K562 (cell line): ENCODE data around the gene GOSR1. TPM values are rescaled to one million over a fixed set of nuclear protein-coding genes. Genes with fewer than 3 reads are reported as not detected.

Experiments
- ATAC-seq: fragments of 200-7000 bp; cut with Tn5 transposase; 3 replicates; pipeline ENCODE4 v1.9.1; 2020; ENCODE audit warnings: moderate library complexity
- BruUV-seq: library from RNA; stranded (reverse); fragments of 400-500 nt; replicated peaks from 2 replicates; lab custom pipeline; 2021; lab: Mats Ljungman, UMichigan
- CTCF ChIA-PET: fragments of 300-600 bp; formaldehyde crosslinking; extraction: SDS; loops from one replicate; lab custom pipeline; 2021; ENCODE audit warnings: low intra/inter-chr PET ratio; lab: Yijun Ruan, JAX
- POLR2A ChIA-PET: fragments of 300-600, 350-650 bp; sonication (Branson Sonifier 250); formaldehyde crosslinking; extraction: SDS; loops from one replicate; lab custom pipeline; 2021; ENCODE audit warnings: antibody characterized with exemption, inconsistent platforms; lab: Yijun Ruan, JAX
- DNase-seq, 4 experiments: peaks; one replicate each; pipeline versions ENCODE4 v3.0.0 to v3.0.0-alpha.2; 2011 to 2018; ENCODE audit warnings: low spot score in 3 of 4, mixed read lengths in 3 of 4; ENCODE audit errors: extremely low read depth in 1 of 4
- FAIRE-seq: peaks from 2 replicates; lab custom pipeline; 2011; peaks lifted over from hg19 to GRCh38; lab: Jason Lieb, UNC
- H2AFZ ChIP-seq: 2 replicates; pipeline ENCODE4 v1.6.0; 2011; ENCODE audit warnings: low read depth, low read length, control low read depth, inconsistent platforms
- H3K27ac ChIP-seq: fragments of 200-600 bp; 3 replicates; pipeline ENCODE4 v1.8.0; 2011; ENCODE audit warnings: low read depth, mild to moderate bottlenecking, control low read depth, inconsistent platforms, low read length, moderate library complexity, mixed read lengths; ENCODE audit errors: extremely low read depth
- H3K27me3 ChIP-seq, 2 experiments: fragments of 300-600 bp in 1 of 2; 2 replicates in 1 of 2; 3 replicates in 1 of 2; pipeline versions ENCODE4 v1.6.0 to v1.8.0; 2011; ENCODE audit warnings: inconsistent platforms in 2 of 2, low read length in 2 of 2, mild to moderate bottlenecking in 1 of 2, mixed read lengths in 1 of 2, moderate library complexity in 1 of 2; ENCODE audit not compliant: control insufficient read depth in 2 of 2, insufficient read depth in 2 of 2
- H3K36me3 ChIP-seq: fragments of 300-600 bp; 3 replicates; pipeline ENCODE4 v1.8.0; 2011; ENCODE audit warnings: mild to moderate bottlenecking, low read length, inconsistent platforms; ENCODE audit not compliant: control insufficient read depth, insufficient read depth
- H3K4me1 ChIP-seq, 2 experiments: fragments of 200-600 bp in 1 of 2; replicated peaks in 1 of 2; 2 replicates in 1 of 2; 3 replicates in 1 of 2; pipeline versions ENCODE4 v1.5.1 to v1.8.0; 2011; ENCODE audit warnings: inconsistent platforms in 2 of 2, low read length in 2 of 2, mild to moderate bottlenecking in 1 of 2, mixed read lengths in 1 of 2, moderate library complexity in 1 of 2; ENCODE audit not compliant: control insufficient read depth in 2 of 2, insufficient read depth in 2 of 2
- H3K4me2 ChIP-seq: 2 replicates; pipeline ENCODE4 v1.6.1; 2011; ENCODE audit warnings: low read length, control low read depth, inconsistent platforms, mixed read lengths; ENCODE audit not compliant: insufficient read depth
- H3K4me3 ChIP-seq: fragments of 200-600 bp; sonication (generic), shearing (Covaris generic); 2 replicates; pipeline ENCODE4 v1.5.1; 2016; ENCODE audit warnings: control low read depth, inconsistent platforms
- H3K79me2 ChIP-seq: fragments of 200-600 bp; 3 replicates; pipeline ENCODE4 v1.8.0; 2011; ENCODE audit warnings: low read length, inconsistent platforms; ENCODE audit not compliant: control insufficient read depth, insufficient read depth
- H3K9ac ChIP-seq, 2 experiments: 2 replicates each; pipeline versions ENCODE4 v1.6.0 to v1.6.1; 2011; ENCODE audit warnings: low read depth in 2 of 2, low read length in 2 of 2, control low read depth in 1 of 2, inconsistent platforms in 1 of 2, mild to moderate bottlenecking in 1 of 2, mixed read lengths in 1 of 2; ENCODE audit not compliant: insufficient read depth in 1 of 2
- H3K9me1 ChIP-seq: one replicate; pipeline ENCODE4 v1.6.0; 2011; ENCODE audit warnings: inconsistent platforms, mild to moderate bottlenecking, low read length, moderate library complexity; ENCODE audit not compliant: control insufficient read depth, insufficient read depth
- H3K9me3 ChIP-seq: replicated peaks from 2 replicates; pipeline ENCODE4 v1.5.1; 2011; ENCODE audit warnings: low read depth, low read length, inconsistent platforms; ENCODE audit not compliant: control insufficient read depth, insufficient read depth
- H4K20me1 ChIP-seq: replicated peaks from 2 replicates; pipeline ENCODE4 v1.6.1; 2011; ENCODE audit warnings: low read length, inconsistent platforms, mixed read lengths; ENCODE audit not compliant: control insufficient read depth, insufficient read depth
- HCFC1 ChIP-seq: IDR thresholded peaks from 2 replicates; pipeline ENCODE4 v1.6.1; 2012; ENCODE audit warnings: low read depth, low read length, improper control_type of control experiment
- HNRNPK ChIP-seq: fragments of 200-400 bp; formaldehyde crosslinking; IDR thresholded peaks from one replicate; pipeline ENCODE4 v1.6.1; 2018; ENCODE audit warnings: mild to moderate bottlenecking, low read depth, low read length; ENCODE audit not compliant: poor library complexity, severe bottlenecking
- MGA ChIP-seq: fragments of 450-650 bp; IDR thresholded peaks from 2 replicates; pipeline ENCODE4 v1.6.1; 2016; ENCODE audit warnings: mild to moderate bottlenecking, moderate library complexity
- MYC ChIP-seq, 2 experiments: fragments of 250-450 bp in 1 of 2; sonication (Bioruptor Pico) in 1 of 2; IDR thresholded peaks; 2 replicates each; pipeline versions ENCODE4 v1.5.1 to v1.6.1; 2012 to 2021; ENCODE audit warnings: low read depth in 2 of 2, borderline replicate concordance in 1 of 2, improper control_type of control experiment in 1 of 2, low read length in 1 of 2, mild to moderate bottlenecking in 1 of 2, moderate library complexity in 1 of 2
- WGBS: fragments of 100-300 bp; shearing (Covaris generic); methylation state at CpG from one replicate; pipeline ENCODE4 v1.1.6; 2016; ENCODE audit warnings: low coverage, mixed read lengths; ENCODE audit not compliant: insufficient coverage; ENCODE audit errors: missing lambda C conversion rate; 5-methylcytosine and 5-hydroxymethylcytosine counted together
- in situ Hi-C: fragments of 300-500 bp; cut with MboI; formaldehyde crosslinking; loops from 4 replicates; pipeline ENCODE4 v1.15.0; 2018; ENCODE audit warnings: inconsistent platforms, mixed read lengths
- intact Hi-C: fragments of 100-400 bp; cut with micrococcal nuclease; formaldehyde crosslinking; loops from 2 replicates; pipeline ENCODE4 v1.14.2; 2022
- polyA plus RNA-seq, 8 experiments: library from polyadenylated mRNA; depleted of rRNA in 4 of 8; stranded (reverse) in 5 of 8; unstranded in 3 of 8; fragments of >200 nt; fragmentation: Nextera tagmentation in 2 of 8; fragmentation: Illumina TruSeq in 1 of 8; extraction: Ambion mirVana in 2 of 8; extraction: Trizol in 1 of 8; gene quantifications; 2 replicates each; pipeline versions ENCODE4 v1.2.1 to v1.2.3, GENCODE V29; 2011 to 2014; ENCODE audit warnings: inconsistent platforms in 1 of 8, missing spikeins in 1 of 8
- total RNA-seq, 7 experiments: library from RNA; depleted of rRNA in 6 of 7; stranded (reverse); fragments of >200 nt in 6 of 7; fragmentation: Illumina TruSeq in 2 of 7; extraction: Trizol in 2 of 7; gene quantifications; 2 replicates each; pipeline versions ENCODE4 v1.2.1 to v1.2.3, GENCODE V29; 2011 to 2021; ENCODE audit warnings: low replicate concordance in 1 of 7

Gene GOSR1
- total and polyA plus RNA-seq, 9 of the 15 experiments (the other 6 are each of a cell fraction or from before 2014, with no cell fraction given): 17.6 to 95.5 (median 33.3) TPM

DNA sequence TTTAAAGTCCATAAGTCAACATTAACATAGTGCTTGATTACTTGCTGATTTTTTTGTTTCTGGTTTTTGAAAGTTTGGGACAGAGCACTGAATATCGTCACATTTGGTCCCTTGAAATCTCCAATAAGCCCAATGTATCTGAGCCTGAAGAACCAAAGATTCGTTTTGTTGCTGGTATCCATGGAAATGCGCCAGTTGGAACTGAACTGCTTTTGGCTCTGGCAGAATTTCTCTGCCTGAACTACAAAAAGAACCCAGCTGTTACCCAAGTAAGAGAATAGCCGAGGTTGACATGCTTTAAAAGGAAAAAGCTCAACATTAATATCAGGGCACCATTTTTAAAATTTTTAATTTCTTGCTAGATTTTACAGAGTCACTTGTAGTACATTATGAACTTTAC, 27.7 kb upstream of the GOSR1 start:
- no TSS peak for BruUV-seq
- Histone ChIP-seq H3K36me3 (peaks cover 18% of the 10 kb centered on the region; the same call in 2 of the 3 replicates), H3K4me3 (no peak overlapping the region), H3K27ac (no peak overlapping the region), H3K4me1 (no peaks in the 10 kb centered on the region), H3K9ac (no peak overlapping the region), H4K20me1 (no peaks in the 10 kb centered on the region), H3K4me2 (no peak overlapping the region), H3K27me3 (no peaks in the 10 kb centered on the region), H2AFZ (no peak overlapping the region), H3K9me3 (no peaks in the 10 kb centered on the region), H3K79me2 (no peaks in the 10 kb centered on the region), H3K9me1 (no peaks in the 10 kb centered on the region)
- DNase-seq (no peak), ATAC-seq (no peak), FAIRE-seq (no peak)
- CTCF ChIA-PET: no interaction called here
- in situ Hi-C loops (no loop called here), intact Hi-C loops (no loop called here)
- WGBS: 75% methylated on average over 4 of the region's 4 CpGs
- POLR2A ChIA-PET: interaction anchor here (1.0 kb wide), 1 partner anchor 84 kb away, joined by 4 read pairs; no protein-coding TSS in a partner anchor
- TF ChIP-seq HNRNPK (no peak), MYC (IDR thresholded peaks at IDR 0.05; ENCODE audit: low read depth, low read length) (no peak), MYC (CRISPR knock-in tag; IDR thresholded peaks at IDR 0.05; ENCODE audit: borderline replicate concordance, low read depth) (no peak), MGA (no peak), HCFC1 (no peak)
